K562 (cell line): ENCODE measurements around the gene FES. TPM values are rescaled to one million over a fixed set of nuclear protein-coding genes. Genes with fewer than 3 reads are reported as not detected.
A peak's percentile ranks its signal among the peaks of the same experiment; 100 is the strongest.

Experiments used
- ATAC-seq: fragments of 200-7000 bp; cut with Tn5 transposase; 3 replicates; pipeline ENCODE4 v1.9.1; 2020; ENCODE audit warnings: moderate library complexity
- BruUV-seq: library from RNA; stranded (reverse); fragments of 400-500 nt; replicated peaks from 2 replicates; lab custom pipeline; 2021; lab: Mats Ljungman, UMichigan
- CTCF ChIA-PET: fragments of 300-600 bp; formaldehyde crosslinking; extraction: SDS; loops from one replicate; lab custom pipeline; 2021; ENCODE audit warnings: low intra/inter-chr PET ratio; lab: Yijun Ruan, JAX
- POLR2A ChIA-PET: fragments of 300-600, 350-650 bp; sonication (Branson Sonifier 250); formaldehyde crosslinking; extraction: SDS; loops from one replicate; lab custom pipeline; 2021; ENCODE audit warnings: antibody characterized with exemption, inconsistent platforms; lab: Yijun Ruan, JAX
- DNase-seq, 4 experiments: peaks; one replicate each; pipeline versions ENCODE4 v3.0.0 to v3.0.0-alpha.2; 2011 to 2018; ENCODE audit warnings: low spot score in 3 of 4, mixed read lengths in 3 of 4; ENCODE audit errors: extremely low read depth in 1 of 4
- FAIRE-seq: peaks from 2 replicates; lab custom pipeline; 2011; peaks lifted over from hg19 to GRCh38; lab: Jason Lieb, UNC
- H2AFZ ChIP-seq: 2 replicates; pipeline ENCODE4 v1.6.0; 2011; ENCODE audit warnings: low read depth, low read length, control low read depth, inconsistent platforms
- H3K27ac ChIP-seq: fragments of 200-600 bp; 3 replicates; pipeline ENCODE4 v1.8.0; 2011; ENCODE audit warnings: low read depth, mild to moderate bottlenecking, control low read depth, inconsistent platforms, low read length, moderate library complexity, mixed read lengths; ENCODE audit errors: extremely low read depth
- H3K27me3 ChIP-seq, 2 experiments: fragments of 300-600 bp in 1 of 2; 2 replicates in 1 of 2; 3 replicates in 1 of 2; pipeline versions ENCODE4 v1.6.0 to v1.8.0; 2011; ENCODE audit warnings: inconsistent platforms in 2 of 2, low read length in 2 of 2, mild to moderate bottlenecking in 1 of 2, mixed read lengths in 1 of 2, moderate library complexity in 1 of 2; ENCODE audit not compliant: control insufficient read depth in 2 of 2, insufficient read depth in 2 of 2
- H3K36me3 ChIP-seq: fragments of 300-600 bp; 3 replicates; pipeline ENCODE4 v1.8.0; 2011; ENCODE audit warnings: mild to moderate bottlenecking, low read length, inconsistent platforms; ENCODE audit not compliant: control insufficient read depth, insufficient read depth
- H3K4me1 ChIP-seq, 2 experiments: fragments of 200-600 bp in 1 of 2; replicated peaks in 1 of 2; 2 replicates in 1 of 2; 3 replicates in 1 of 2; pipeline versions ENCODE4 v1.5.1 to v1.8.0; 2011; ENCODE audit warnings: inconsistent platforms in 2 of 2, low read length in 2 of 2, mild to moderate bottlenecking in 1 of 2, mixed read lengths in 1 of 2, moderate library complexity in 1 of 2; ENCODE audit not compliant: control insufficient read depth in 2 of 2, insufficient read depth in 2 of 2
- H3K4me2 ChIP-seq: 2 replicates; pipeline ENCODE4 v1.6.1; 2011; ENCODE audit warnings: low read length, control low read depth, inconsistent platforms, mixed read lengths; ENCODE audit not compliant: insufficient read depth
- H3K4me3 ChIP-seq: fragments of 200-600 bp; sonication (generic), shearing (Covaris generic); 2 replicates; pipeline ENCODE4 v1.5.1; 2016; ENCODE audit warnings: control low read depth, inconsistent platforms
- H3K79me2 ChIP-seq: fragments of 200-600 bp; 3 replicates; pipeline ENCODE4 v1.8.0; 2011; ENCODE audit warnings: low read length, inconsistent platforms; ENCODE audit not compliant: control insufficient read depth, insufficient read depth
- H3K9ac ChIP-seq, 2 experiments: 2 replicates each; pipeline versions ENCODE4 v1.6.0 to v1.6.1; 2011; ENCODE audit warnings: low read depth in 2 of 2, low read length in 2 of 2, control low read depth in 1 of 2, inconsistent platforms in 1 of 2, mild to moderate bottlenecking in 1 of 2, mixed read lengths in 1 of 2; ENCODE audit not compliant: insufficient read depth in 1 of 2
- H3K9me1 ChIP-seq: one replicate; pipeline ENCODE4 v1.6.0; 2011; ENCODE audit warnings: inconsistent platforms, mild to moderate bottlenecking, low read length, moderate library complexity; ENCODE audit not compliant: control insufficient read depth, insufficient read depth
- H3K9me3 ChIP-seq: replicated peaks from 2 replicates; pipeline ENCODE4 v1.5.1; 2011; ENCODE audit warnings: low read depth, low read length, inconsistent platforms; ENCODE audit not compliant: control insufficient read depth, insufficient read depth
- H4K20me1 ChIP-seq: replicated peaks from 2 replicates; pipeline ENCODE4 v1.6.1; 2011; ENCODE audit warnings: low read length, inconsistent platforms, mixed read lengths; ENCODE audit not compliant: control insufficient read depth, insufficient read depth
- CBX8 ChIP-seq: fragments of 200-600 bp; sonication (generic); IDR thresholded peaks from 2 replicates; pipeline ENCODE4 v1.6.1; 2012; ENCODE audit warnings: borderline replicate concordance, mixed run types, low read depth, mild to moderate bottlenecking, moderate library complexity, mixed read lengths, low read length, control low read depth, inconsistent platforms; ENCODE audit not compliant: poor library complexity, severe bottlenecking; ENCODE audit errors: extremely low read depth
- JUND ChIP-seq, 2 experiments: IDR thresholded peaks; 2 replicates in 1 of 2; 3 replicates in 1 of 2; pipeline ENCODE4 v1.6.1; 2011; ENCODE audit warnings: borderline replicate concordance in 2 of 2, low read depth in 2 of 2, low read length in 2 of 2, improper control_type of control experiment in 1 of 2, missing biosample characterization in 1 of 2, missing genetic modification characterization in 1 of 2, missing genetic modification reagents in 1 of 2
- MEF2A ChIP-seq: IDR thresholded peaks from 2 replicates; pipeline ENCODE4 v1.6.1; 2011; ENCODE audit warnings: low read depth, mild to moderate bottlenecking, low read length, moderate library complexity; ENCODE audit not compliant: control insufficient read depth
- NCOA4 ChIP-seq: fragments of 450-650 bp; IDR thresholded peaks from 2 replicates; pipeline ENCODE4 v1.6.1; 2018; ENCODE audit warnings: mild to moderate bottlenecking; ENCODE audit not compliant: partially characterized antibody
- POLR2G ChIP-seq: fragments of 200-400 bp; formaldehyde crosslinking; IDR thresholded peaks from 2 replicates; pipeline ENCODE4 v1.6.1; 2017; ENCODE audit warnings: low read depth, mild to moderate bottlenecking, antibody characterized with exemption, low read length, moderate library complexity
- RBFOX2 ChIP-seq: fragments of 200-400 bp; formaldehyde crosslinking; IDR thresholded peaks from 2 replicates; pipeline ENCODE4 v1.6.1; 2017; ENCODE audit warnings: low read depth, mild to moderate bottlenecking, low read length, moderate library complexity
- TAF7 ChIP-seq: fragments of 450-650 bp; IDR thresholded peaks from 2 replicates; pipeline ENCODE4 v1.6.1; 2016; ENCODE audit warnings: missing genetic modification characterization, missing compliant biosample characterization
- WGBS: fragments of 100-300 bp; shearing (Covaris generic); methylation state at CpG from one replicate; pipeline ENCODE4 v1.1.6; 2016; ENCODE audit warnings: low coverage, mixed read lengths; ENCODE audit not compliant: insufficient coverage; ENCODE audit errors: missing lambda C conversion rate; 5-methylcytosine and 5-hydroxymethylcytosine counted together
- in situ Hi-C: fragments of 300-500 bp; cut with MboI; formaldehyde crosslinking; loops from 4 replicates; pipeline ENCODE4 v1.15.0; 2018; ENCODE audit warnings: inconsistent platforms, mixed read lengths
- intact Hi-C: fragments of 100-400 bp; cut with micrococcal nuclease; formaldehyde crosslinking; loops from 2 replicates; pipeline ENCODE4 v1.14.2; 2022
- polyA plus RNA-seq, 8 experiments: library from polyadenylated mRNA; depleted of rRNA in 4 of 8; stranded (reverse) in 5 of 8; unstranded in 3 of 8; fragments of >200 nt; fragmentation: Nextera tagmentation in 2 of 8; fragmentation: Illumina TruSeq in 1 of 8; extraction: Ambion mirVana in 2 of 8; extraction: Trizol in 1 of 8; gene quantifications; 2 replicates each; pipeline versions ENCODE4 v1.2.1 to v1.2.3, GENCODE V29; 2011 to 2014; ENCODE audit warnings: inconsistent platforms in 1 of 8, missing spikeins in 1 of 8
- total RNA-seq, 7 experiments: library from RNA; depleted of rRNA in 6 of 7; stranded (reverse); fragments of >200 nt in 6 of 7; fragmentation: Illumina TruSeq in 2 of 7; extraction: Trizol in 2 of 7; gene quantifications; 2 replicates each; pipeline versions ENCODE4 v1.2.1 to v1.2.3, GENCODE V29; 2011 to 2021; ENCODE audit warnings: low replicate concordance in 1 of 7
- TF ChIP-seq, protein P1 (sequence below): fragments of 450-650 bp; IDR thresholded peaks from 2 replicates; pipeline ENCODE4 v1.6.1; 2016; ENCODE audit warnings: low read depth, mild to moderate bottlenecking, moderate library complexity
- TF ChIP-seq, protein P2 (sequence below): IDR thresholded peaks from 2 replicates; pipeline ENCODE4 v1.6.1; 2011; ENCODE audit warnings: borderline replicate concordance, low read depth, mild to moderate bottlenecking, moderate library complexity, low read length; ENCODE audit not compliant: insufficient read depth, poor library complexity, severe bottlenecking
- TF ChIP-seq, protein P3 (sequence below): fragments of 250-450 bp; sonication (Bioruptor Pico); IDR thresholded peaks from 2 replicates; pipeline ENCODE4 v1.6.1; 2021; ENCODE audit warnings: mild to moderate bottlenecking

The FES gene
- total and polyA plus RNA-seq, 9 of the 15 experiments (the other 6 are each of a cell fraction or from before 2014, with no cell fraction given): 0.38 to 2.6 (median 0.82) TPM

- Histone ChIP-seq H3K9me1 (no peaks in the 10 kb centered on the region), H3K9me3 (no peaks in the 10 kb centered on the region), H4K20me1 (no peaks in the 10 kb centered on the region), H3K27ac (no peak overlapping the region), H2AFZ (no peak overlapping the region), H3K79me2 (peaks cover 9% of the 10 kb centered on the region; the same call in 2 of the 3 replicates), H3K4me2 (no peak overlapping the region), H3K9ac (peak overlapping the region in 1 of 2 experiments; percentile 67; a peak in 2 of 4 replicates)
- 91% methylated on average over 18 of the region's 19 CpGs for WGBS
- no peak for DNase-seq
- ChIA-PET POLR2A (interaction anchor here (1.4 to 2.3 kb wide), 3 partner anchors 8 to 12 kb away, joined by 3 to 17 read pairs (median 5); partner anchors contain the start of gene MAN2A2), CTCF (no interaction called here)
- in situ Hi-C loops: no loop called here
- TF ChIP-seq CBX8 (no peak), POLR2G (0 out of 2 replicates have a peak, but pooled peaks have one; percentile 34), RBFOX2 (peak; percentile 56), MEF2A (no peak), JUND (IDR thresholded peaks at IDR 0.05; ENCODE audit: borderline replicate concordance, low read depth, low read length) (no peak), JUND (tag; IDR thresholded peaks at IDR 0.05; ENCODE audit: borderline replicate concordance, low read depth, low read length) (no peak), TAF7 (tag) (no peak), NCOA4 (no peak)
- TF ChIP-seq, protein P1, sequence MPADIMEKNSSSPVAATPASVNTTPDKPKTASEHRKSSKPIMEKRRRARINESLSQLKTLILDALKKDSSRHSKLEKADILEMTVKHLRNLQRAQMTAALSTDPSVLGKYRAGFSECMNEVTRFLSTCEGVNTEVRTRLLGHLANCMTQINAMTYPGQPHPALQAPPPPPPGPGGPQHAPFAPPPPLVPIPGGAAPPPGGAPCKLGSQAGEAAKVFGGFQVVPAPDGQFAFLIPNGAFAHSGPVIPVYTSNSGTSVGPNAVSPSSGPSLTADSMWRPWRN: no peak
- TF ChIP-seq, protein P2, sequence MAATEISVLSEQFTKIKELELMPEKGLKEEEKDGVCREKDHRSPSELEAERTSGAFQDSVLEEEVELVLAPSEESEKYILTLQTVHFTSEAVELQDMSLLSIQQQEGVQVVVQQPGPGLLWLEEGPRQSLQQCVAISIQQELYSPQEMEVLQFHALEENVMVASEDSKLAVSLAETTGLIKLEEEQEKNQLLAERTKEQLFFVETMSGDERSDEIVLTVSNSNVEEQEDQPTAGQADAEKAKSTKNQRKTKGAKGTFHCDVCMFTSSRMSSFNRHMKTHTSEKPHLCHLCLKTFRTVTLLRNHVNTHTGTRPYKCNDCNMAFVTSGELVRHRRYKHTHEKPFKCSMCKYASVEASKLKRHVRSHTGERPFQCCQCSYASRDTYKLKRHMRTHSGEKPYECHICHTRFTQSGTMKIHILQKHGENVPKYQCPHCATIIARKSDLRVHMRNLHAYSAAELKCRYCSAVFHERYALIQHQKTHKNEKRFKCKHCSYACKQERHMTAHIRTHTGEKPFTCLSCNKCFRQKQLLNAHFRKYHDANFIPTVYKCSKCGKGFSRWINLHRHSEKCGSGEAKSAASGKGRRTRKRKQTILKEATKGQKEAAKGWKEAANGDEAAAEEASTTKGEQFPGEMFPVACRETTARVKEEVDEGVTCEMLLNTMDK: no peak
- TF ChIP-seq, protein P3, sequence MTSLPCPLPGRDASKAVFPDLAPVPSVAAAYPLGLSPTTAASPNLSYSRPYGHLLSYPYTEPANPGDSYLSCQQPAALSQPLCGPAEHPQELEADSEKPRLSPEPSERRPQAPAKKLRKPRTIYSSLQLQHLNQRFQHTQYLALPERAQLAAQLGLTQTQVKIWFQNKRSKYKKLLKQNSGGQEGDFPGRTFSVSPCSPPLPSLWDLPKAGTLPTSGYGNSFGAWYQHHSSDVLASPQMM: no peak
- TF ChIP-seq, all 486 proteins: peak for 2
- no TSS peak for BruUV-seq
- no peak for FAIRE-seq
- Histone ChIP-seq H3K4me1 (peaks cover 13 to 51% of the 10 kb centered on the region in 2 experiments), H3K36me3 (peaks cover 96% of the 10 kb centered on the region), H3K4me3 (no peak overlapping the region), H3K27me3 (no peaks in the 10 kb centered on the region)
- intact Hi-C loops: no loop called here
- ATAC-seq: no peak
These were observed 27.0 kb downstream of the FES start for GRCh38 chr15:90911302-90911623.
